Activated naive CD8-positive, alpha-beta T cell treated with anti-CD3 and anti-CD28 coated beads, Interleukin-2, amount 50 U/mL, for 16 hours (primary cell): ENCODE measurements around the gene DKK3.
"Not testable (repeated sequence)": the region's sequence is repeated elsewhere in the genome, so short reads cannot be mapped to it uniquely, and the experiment has no call there.

Source experiments
- DNase-seq: peaks from one replicate; pipeline ENCODE4 v3.0.0-alpha.2; 2020; ENCODE audit warnings: low read depth, low spot score

Gene DKK3

GRCh38 chr11:12007769-12008737 lies at the start of gene DKK3:
TSS of gene DKK3 (minus strand) at chr11:12008626. CDS start at chr11:12008582, 44 bp downstream.
- DNase-seq = no peak

DNA sequence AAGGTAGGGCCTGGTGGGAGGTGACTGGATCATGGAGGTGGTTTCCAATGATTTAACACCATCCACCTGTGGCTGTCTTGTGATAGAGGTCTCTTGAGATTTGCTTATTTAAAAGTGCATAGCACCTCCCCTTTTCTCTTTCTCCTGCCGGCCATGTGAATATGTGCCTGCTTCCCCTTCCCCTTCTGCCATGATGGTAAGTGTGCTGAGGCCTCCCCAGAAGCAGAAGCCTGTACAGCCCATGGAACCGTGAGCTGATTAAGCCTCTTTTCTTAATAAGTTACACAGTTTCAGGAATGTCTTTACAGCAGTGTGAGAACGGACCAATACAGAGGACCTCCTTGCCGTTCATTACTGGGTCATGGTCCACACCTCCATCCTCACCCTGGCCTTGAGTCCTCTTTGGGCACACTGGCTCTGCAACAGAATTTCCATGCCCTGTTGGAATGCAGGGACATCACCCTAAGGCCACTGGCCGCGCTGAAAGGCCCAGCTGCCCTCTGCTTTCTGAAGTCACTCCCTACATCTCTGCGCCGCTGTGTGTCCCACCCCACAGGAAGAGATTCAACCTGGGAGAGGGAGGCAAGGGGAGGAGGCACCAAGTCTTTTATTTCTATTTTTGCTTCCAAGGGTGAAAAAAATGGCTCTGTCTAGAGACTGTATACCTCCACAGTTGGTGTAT lies 49.0 kb upstream of the DKK3 start:
- no peak for DNase-seq

DNA sequence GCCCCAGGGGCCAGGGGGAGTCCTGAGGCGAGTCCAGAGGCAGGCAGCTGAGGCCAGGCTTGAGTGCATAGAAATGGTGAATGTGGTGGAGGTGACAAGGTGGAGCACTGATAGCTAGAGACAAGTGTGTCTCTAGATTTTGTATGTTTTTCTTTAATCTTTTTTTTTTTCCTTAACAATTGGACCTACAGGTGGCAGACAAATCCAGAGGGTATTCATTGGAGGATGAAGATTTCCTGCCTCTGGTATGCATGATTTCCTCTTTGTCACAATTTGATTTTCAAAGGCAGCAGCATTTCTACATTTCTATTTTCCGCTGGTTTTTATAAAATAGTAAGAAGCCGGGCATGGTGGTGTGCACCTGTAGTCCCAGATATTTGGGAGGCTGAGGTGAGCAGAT lies 47.7 kb upstream of the DKK3 start:
- DNase-seq = no peak

- no peak for DNase-seq
These were observed 45.4 kb upstream of the DKK3 start for GRCh38 chr11:12053606-12054361.

GRCh38 chr11:12052676-12053605 lies 44.5 kb upstream of the DKK3 start:
- no peak for DNase-seq

GRCh38 chr11:12051287-12051662 lies 42.8 kb upstream of the DKK3 start:
- no peak for DNase-seq

DNA sequence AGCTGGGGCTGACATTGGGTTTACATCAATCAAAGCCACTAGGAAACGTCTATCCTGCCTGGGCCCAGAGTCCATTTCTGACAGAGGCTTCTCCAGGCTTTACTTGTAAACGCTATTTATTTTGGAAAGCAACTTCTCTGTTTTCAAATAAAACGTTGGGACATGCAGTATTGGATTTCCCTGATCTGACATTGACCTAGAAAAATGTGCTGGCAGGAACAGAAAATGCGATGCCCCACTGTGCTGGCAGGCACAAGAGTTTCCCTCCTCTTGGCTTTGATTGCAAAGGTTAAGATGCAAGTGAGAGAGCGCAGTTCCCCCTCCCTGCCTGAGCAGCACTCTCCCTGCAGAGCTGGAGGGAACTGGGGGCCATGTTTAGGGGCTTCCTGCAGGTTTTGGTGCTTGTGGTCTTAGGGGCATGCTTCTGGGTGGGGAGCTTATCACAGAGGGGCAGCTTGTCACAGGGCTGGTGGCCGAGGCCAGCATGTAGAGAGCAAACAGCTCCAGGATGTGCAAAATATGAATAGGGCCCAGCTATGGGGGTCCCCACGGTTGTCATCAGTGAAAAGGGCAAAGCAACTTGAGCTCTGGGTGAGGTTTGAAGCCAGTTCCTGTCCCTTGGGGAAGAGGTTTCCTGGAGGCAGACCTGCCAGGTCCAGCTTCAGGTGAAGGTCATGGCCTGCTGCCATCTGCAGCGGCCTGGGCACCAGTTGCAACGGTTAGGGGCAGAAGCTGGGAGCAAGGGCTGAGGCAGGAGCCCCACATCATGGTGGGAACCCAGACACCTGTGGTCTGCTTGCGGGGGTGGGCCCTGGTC lies 42.3 kb upstream of the DKK3 start:
- no peak for DNase-seq

DNA sequence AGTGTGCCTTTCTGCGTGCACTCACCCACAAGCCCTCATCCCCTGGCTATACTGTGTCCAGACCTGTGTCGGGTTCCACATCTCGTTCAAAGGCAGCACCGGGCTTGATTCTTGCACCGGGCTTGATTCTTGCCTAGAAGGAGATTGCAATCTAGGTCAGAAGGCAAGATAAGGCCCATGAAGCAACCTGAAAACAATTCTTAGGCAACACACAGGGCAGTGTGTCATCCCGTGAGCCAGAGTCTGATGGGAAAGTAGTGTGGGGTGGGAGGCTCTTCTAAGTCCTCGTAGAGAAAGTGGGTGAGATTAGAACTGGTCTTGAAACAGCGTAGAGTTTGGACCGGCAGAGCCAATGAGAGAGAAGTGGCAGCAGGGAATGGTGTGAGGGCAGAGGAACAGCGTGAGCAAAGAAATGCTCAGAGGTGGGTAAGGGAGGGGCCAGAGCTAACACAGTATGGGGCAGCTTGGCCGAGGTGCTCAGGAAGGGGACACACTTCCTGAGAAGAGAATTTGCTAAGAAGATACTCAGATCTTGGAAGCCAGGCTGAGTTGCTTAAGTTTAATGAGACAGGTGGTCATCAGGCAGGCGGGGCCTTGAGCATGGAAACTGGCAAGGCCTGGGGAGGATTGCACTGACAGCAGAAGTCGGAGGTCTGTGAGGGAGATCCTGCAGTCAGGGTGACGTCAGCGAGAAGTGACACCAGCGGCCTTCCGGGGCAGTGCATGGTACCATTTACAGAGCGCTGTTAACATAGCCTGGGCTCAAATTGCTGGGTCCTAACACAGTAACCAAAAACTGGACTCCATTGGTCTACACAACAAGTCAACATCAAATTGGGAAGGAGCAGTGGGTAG lies 40.7 kb upstream of the DKK3 start:
- no peak for DNase-seq

GRCh38 chr11:12046636-12047236 lies 38.3 kb upstream of the DKK3 start:
- DNase-seq = no peak

- DNase-seq = no peak
These were observed 37.6 kb upstream of the DKK3 start for GRCh38 chr11:12045914-12046635.

DNA sequence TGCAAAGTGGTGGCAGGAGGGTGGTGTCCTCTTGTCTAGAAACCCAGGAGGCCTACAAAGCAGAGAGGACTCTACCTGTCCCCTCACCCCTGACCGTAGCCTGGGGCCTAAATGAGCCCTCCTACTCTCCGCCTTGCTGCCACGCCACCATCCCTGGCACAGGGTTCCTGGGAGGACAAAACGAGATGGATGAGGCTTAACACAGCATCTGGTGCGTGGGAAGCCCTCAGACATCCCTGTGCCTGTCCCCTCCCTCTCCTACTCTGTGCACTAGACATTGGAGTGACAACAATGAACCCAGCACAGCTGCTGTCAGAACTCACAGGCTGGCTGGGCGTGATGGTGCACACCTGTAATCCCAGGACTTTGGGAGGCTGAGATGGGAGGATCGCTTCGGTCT lies 36.4 kb upstream of the DKK3 start:
- DNase-seq = no peak

DNA sequence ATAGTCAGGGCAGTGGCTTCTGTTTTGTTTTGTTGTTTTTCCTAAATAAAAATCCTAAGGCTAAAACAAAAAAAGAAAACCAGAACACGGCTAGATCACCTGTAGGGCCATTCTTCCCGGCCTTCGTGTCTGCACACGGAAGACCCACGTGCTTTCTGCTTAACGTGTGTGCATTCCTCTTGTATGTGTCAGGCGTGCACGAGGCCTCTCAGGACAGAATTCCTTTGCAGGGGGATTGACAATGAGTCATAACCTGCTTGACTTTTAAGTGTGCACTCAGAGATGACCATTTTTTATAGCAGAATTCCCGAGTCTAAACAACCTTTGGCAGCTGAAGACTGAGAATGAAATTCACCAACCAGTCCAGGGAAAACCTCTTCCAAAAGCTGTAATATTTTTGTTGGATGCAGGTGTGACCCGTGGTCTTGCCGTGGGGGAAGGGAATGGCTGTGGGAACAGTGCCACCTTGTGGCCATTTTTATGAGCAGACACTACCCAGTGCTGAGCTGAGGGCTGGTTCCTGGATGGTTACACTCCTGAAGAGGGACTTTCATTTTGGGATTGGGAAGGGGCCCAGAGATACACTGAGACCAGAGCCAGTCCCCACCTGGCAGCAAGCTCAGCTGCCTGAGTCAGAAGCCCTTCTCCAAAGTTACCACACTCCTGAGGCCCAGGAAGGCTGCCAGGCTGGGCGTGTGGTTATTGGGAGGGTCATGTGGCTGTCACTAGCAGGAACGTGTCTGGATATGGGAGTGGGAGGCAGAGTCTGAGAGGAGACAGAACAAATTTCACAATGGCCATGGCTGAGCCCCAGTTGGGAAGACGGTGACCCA lies 35.7 kb upstream of the DKK3 start:
- DNase-seq = no peak

DNA sequence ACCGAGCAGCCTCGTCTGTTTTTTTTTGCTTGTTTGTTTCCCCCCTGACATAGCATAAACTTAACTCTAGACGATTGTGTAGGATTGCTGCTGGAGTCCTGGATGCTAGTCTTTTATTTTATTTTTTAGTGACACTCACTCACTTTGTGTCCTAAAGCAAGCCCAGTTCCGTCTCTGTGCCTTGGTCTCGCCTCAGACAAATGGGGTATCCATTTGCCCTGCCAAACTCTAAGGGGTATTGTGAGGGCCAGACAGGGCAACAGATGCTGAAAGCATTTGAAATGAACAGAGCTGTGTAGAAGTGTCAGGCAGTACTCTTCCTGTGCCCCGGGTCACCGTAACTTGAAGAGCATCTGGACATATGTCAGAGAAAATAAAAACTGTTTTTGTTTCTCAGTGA lies 34.8 kb upstream of the DKK3 start:
- DNase-seq = no peak

DNA sequence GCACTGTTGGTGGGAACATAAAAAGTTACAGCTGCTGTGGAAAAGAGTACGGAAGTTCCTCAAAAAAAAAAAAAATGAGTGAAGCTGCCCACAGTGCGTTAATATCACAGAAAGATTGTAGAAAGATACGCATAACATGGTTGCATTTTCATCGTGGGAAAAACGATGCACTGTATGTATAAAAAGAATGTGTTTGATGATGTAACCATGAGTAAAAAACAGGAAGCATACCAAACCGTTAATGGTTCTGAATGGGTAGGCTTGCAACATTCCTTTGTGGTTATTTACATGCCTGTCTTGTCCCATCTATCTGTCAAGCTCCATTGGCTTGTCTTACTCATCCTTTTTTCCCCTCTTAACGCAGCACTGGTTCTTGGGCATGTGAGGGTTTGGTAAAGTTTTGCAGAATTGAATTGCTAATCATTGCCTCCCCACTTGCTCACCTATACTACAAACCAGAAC lies 33.8 kb upstream of the DKK3 start:
- no peak for DNase-seq

GRCh38 chr11:12040719-12041118 lies 32.3 kb upstream of the DKK3 start:
- not testable (repeated sequence) for DNase-seq

- DNase-seq = no peak
These were observed 24.5 kb upstream of the DKK3 start for GRCh38 chr11:12032968-12033367.
